SU-DHL-6 (cell line): ENCODE data around the gene PAIP2.

Experiments
- H2AFZ ChIP-seq: fragments of 200-600 bp; sonication (generic); 2 replicates; pipeline ENCODE4 v1.6.1; 2014; ENCODE audit warnings: low read depth, mild to moderate bottlenecking, moderate library complexity, mixed read lengths, antibody characterized with exemption, low read length; ENCODE audit not compliant: severe bottlenecking
- H3F3A ChIP-seq: fragments of 200-600 bp; shearing (Covaris generic); 2 replicates; pipeline ENCODE4 v1.6.0; 2016; ENCODE audit warnings: antibody characterized with exemption, mild to moderate bottlenecking; ENCODE audit not compliant: insufficient read depth
- H3K27ac ChIP-seq: fragments of 200-600 bp; sonication (generic); 2 replicates; pipeline ENCODE4 v1.5.1; 2016; ENCODE audit warnings: low read depth, mild to moderate bottlenecking, low read length, moderate library complexity, mixed read lengths
- H3K27me3 ChIP-seq: fragments of 200-600 bp; sonication (generic), shearing (Covaris generic); 2 replicates; pipeline ENCODE4 v1.6.0; 2014; ENCODE audit warnings: mild to moderate bottlenecking, low read length
- H3K36me3 ChIP-seq: fragments of 200-600 bp; sonication (generic); 2 replicates; pipeline ENCODE4 v1.6.1; 2014; ENCODE audit warnings: mild to moderate bottlenecking, low read length, mixed read lengths
- H3K4me2 ChIP-seq: fragments of 300-600, 200-600 bp; shearing (Covaris generic), sonication (generic); 2 replicates; pipeline ENCODE4 v1.6.0; 2014; ENCODE audit warnings: low read length, low read depth, mild to moderate bottlenecking; ENCODE audit not compliant: poor library complexity, severe bottlenecking
- H3K4me3 ChIP-seq: fragments of 200-600 bp; sonication (generic); 2 replicates; pipeline ENCODE4 v1.5.1; 2014; ENCODE audit warnings: antibody characterized with exemption, low read length, mild to moderate bottlenecking, mixed read lengths; ENCODE audit not compliant: insufficient read depth, poor library complexity, severe bottlenecking
- H3K79me2 ChIP-seq: fragments of 200-600 bp; sonication (generic); 2 replicates; pipeline ENCODE4 v1.6.1; 2014; ENCODE audit warnings: mild to moderate bottlenecking, low read length, moderate library complexity; ENCODE audit not compliant: insufficient read depth
- H3K9ac ChIP-seq: fragments of 200-600 bp; sonication (generic); 2 replicates; pipeline ENCODE4 v1.7.0; 2014; ENCODE audit warnings: mild to moderate bottlenecking, low read length
- H3K9me2 ChIP-seq: fragments of 200-600 bp; sonication (generic); replicated peaks from 2 replicates; pipeline ENCODE4 v1.6.1; 2014; ENCODE audit warnings: low read length; ENCODE audit not compliant: insufficient read depth
- H3K9me3 ChIP-seq: fragments of 200-600 bp; sonication (generic); 2 replicates; pipeline ENCODE4 v1.6.1; 2014; ENCODE audit warnings: low read length, mixed read lengths; ENCODE audit not compliant: insufficient read depth
- H4K20me1 ChIP-seq: fragments of 200-600 bp; sonication (generic); 2 replicates; pipeline ENCODE4 v1.6.1; 2014; ENCODE audit warnings: low read depth, mild to moderate bottlenecking, antibody characterized with exemption, low read length, moderate library complexity, mixed read lengths
- EZH2phosphoT487 ChIP-seq: fragments of 200-600 bp; sonication (generic), shearing (Covaris generic); conservative IDR thresholded peaks from 2 replicates; pipeline ENCODE4 v1.6.1; 2018; ENCODE audit warnings: mild to moderate bottlenecking, antibody characterized with exemption, low read length, moderate library complexity, mixed read lengths
- TF ChIP-seq, protein P1 (sequence below): fragments of 200-600 bp; sonication (generic); IDR thresholded peaks from one replicate; pipeline ENCODE4 v1.5.1; 2017; ENCODE audit warnings: antibody characterized with exemption, mild to moderate bottlenecking, low read length, moderate library complexity; ENCODE audit not compliant: insufficient read depth, poor library complexity, severe bottlenecking

Gene PAIP2

DNA sequence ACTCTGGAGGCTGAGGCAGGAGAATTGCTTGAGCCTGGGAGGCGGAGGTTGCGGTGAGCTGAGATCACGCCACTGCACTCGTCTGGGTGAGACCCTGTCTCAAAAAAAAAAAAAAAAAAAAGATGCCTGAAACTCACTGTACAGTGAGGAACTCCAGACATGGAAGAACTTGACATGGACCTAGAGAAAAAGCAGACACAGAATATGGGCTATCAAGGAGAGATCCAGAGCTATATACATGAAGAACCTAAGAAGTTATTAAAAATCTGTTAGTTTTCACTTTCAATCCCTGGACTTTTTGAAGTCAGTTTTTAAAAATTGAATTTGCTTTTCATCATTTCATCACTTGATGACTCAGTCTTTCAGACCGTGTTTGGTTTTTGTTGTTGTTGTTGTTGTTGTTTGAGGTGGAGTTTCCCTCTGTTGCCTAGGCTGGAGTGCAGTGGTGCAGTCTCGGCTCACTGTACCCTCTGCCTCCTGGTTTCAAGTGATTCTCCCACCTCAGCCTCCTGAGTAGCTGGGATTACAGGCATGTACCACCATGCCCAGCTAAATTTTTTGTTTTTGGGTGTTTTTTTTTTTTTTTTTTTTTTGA, 20.3 kb downstream of the PAIP2 start:
- 0 out of 2 replicates have a peak, but pooled peaks cover 11% of the 10 kb centered on the region for H3F3A ChIP-seq
- no peak overlapping the region for H3K27ac ChIP-seq
- peaks cover 9% of the 10 kb centered on the region; the same call in 1 of the 2 replicates for H3K36me3 ChIP-seq
- no peak for TF ChIP-seq EZH2phosphoT487
- TF ChIP-seq, protein P1, sequence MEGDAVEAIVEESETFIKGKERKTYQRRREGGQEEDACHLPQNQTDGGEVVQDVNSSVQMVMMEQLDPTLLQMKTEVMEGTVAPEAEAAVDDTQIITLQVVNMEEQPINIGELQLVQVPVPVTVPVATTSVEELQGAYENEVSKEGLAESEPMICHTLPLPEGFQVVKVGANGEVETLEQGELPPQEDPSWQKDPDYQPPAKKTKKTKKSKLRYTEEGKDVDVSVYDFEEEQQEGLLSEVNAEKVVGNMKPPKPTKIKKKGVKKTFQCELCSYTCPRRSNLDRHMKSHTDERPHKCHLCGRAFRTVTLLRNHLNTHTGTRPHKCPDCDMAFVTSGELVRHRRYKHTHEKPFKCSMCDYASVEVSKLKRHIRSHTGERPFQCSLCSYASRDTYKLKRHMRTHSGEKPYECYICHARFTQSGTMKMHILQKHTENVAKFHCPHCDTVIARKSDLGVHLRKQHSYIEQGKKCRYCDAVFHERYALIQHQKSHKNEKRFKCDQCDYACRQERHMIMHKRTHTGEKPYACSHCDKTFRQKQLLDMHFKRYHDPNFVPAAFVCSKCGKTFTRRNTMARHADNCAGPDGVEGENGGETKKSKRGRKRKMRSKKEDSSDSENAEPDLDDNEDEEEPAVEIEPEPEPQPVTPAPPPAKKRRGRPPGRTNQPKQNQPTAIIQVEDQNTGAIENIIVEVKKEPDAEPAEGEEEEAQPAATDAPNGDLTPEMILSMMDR: no peak
- no peaks in the 10 kb centered on the region for H3K9me2 ChIP-seq
- H3K9ac ChIP-seq: no peak overlapping the region
- H3K27me3 ChIP-seq: no peaks in the 10 kb centered on the region
- no peaks in the 10 kb centered on the region for H4K20me1 ChIP-seq
- H3K4me2 ChIP-seq: no peak overlapping the region
- H3K79me2 ChIP-seq: peaks cover 49% of the 10 kb centered on the region
- H3K4me3 ChIP-seq: no peak overlapping the region
- no peak overlapping the region for H2AFZ ChIP-seq
- H3K9me3 ChIP-seq: no peaks in the 10 kb centered on the region

DNA sequence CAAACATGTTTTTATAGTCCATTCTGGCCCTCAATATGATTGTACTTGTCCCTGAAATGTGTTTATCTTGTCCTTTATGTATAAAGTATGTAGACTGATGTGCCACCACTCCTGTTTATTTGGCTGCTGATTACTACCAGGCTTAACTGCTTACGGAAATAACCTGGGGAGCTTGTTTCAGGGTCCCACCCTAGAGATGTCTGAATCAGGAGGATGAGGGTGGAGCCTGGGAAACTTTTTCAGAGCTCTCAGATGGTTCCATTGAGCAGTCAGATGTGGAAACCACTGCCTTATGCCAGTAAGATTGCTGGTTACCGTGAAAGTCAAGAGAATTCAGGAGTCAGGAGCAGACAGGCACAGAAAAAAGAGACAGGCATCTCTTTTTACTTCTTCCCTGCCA, 22.3 kb downstream of the PAIP2 start:
- H3K27me3 ChIP-seq: no peaks in the 10 kb centered on the region
- H3F3A ChIP-seq: 0 out of 2 replicates have a peak, but pooled peaks cover 16% of the 10 kb centered on the region
- H2AFZ ChIP-seq: no peak overlapping the region
- TF ChIP-seq EZH2phosphoT487: no peak
- TF ChIP-seq, protein P1: no peak
- H3K9me3 ChIP-seq: no peaks in the 10 kb centered on the region
- H4K20me1 ChIP-seq: no peaks in the 10 kb centered on the region
- no peak overlapping the region for H3K4me3 ChIP-seq
- H3K27ac ChIP-seq: no peak overlapping the region
- H3K4me2 ChIP-seq: no peak overlapping the region
- H3K9ac ChIP-seq: no peak overlapping the region
- no peaks in the 10 kb centered on the region for H3K9me2 ChIP-seq
- H3K36me3 ChIP-seq: peaks cover 9% of the 10 kb centered on the region; the same call in 1 of the 2 replicates
- peaks cover 29% of the 10 kb centered on the region for H3K79me2 ChIP-seq

GRCh38 chr5:139364466-139364865, 22.8 kb downstream of the PAIP2 start:
- H3K36me3 ChIP-seq: peaks cover 9% of the 10 kb centered on the region; the same call in 1 of the 2 replicates
- 0 out of 2 replicates have a peak, but pooled peaks cover 16% of the 10 kb centered on the region for H3F3A ChIP-seq
- H3K9ac ChIP-seq: no peak overlapping the region
- no peaks in the 10 kb centered on the region for H4K20me1 ChIP-seq
- H3K4me2 ChIP-seq: no peak overlapping the region
- no peak overlapping the region for H3K27ac ChIP-seq
- TF ChIP-seq, protein P1: no peak
- TF ChIP-seq EZH2phosphoT487: no peak
- H2AFZ ChIP-seq: no peak overlapping the region
- H3K4me3 ChIP-seq: no peak overlapping the region
- no peaks in the 10 kb centered on the region for H3K9me3 ChIP-seq
- H3K79me2 ChIP-seq: peaks cover 24% of the 10 kb centered on the region
- H3K27me3 ChIP-seq: no peaks in the 10 kb centered on the region
- H3K9me2 ChIP-seq: no peaks in the 10 kb centered on the region
